ENCODE data around the gene ARMH1.

DNA sequence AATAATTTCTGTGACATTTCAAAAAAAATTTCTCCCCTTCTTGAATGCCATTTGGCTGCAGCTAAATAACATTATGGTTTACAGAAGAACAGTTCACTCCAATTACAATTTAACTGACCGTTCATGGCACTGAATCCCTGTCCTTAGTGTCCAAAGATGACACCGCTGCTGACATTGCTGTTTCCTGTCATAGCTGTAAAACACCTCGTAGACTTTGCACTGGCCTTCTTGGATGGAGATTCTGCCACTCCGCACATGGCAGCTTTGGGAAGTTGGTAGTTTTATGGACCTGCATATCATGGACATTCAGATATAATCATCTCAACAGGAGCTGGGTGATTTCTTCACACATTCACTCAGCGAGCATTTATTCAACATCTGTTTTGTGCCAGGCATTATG, 5.0 kb downstream of the ARMH1 start:
- TF ChIP-seq CTCF (IDR thresholded peaks at IDR 0.05) (no peak), POLR2A (IDR thresholded peaks at IDR 0.05) (no peak)

Data from testis (tissue), 2 donors.